Gastroesophageal sphincter (tissue), 4 donors: ENCODE measurements around the gene TMEM178B. TPM values are rescaled to one million over a fixed set of nuclear protein-coding genes. Genes with fewer than 3 reads are reported as not detected.

Experiments
- ATAC-seq: fragments of 150-250 bp; one replicate; pipeline ENCODE4 v1.9.1; 2016; ENCODE audit warnings: mild to moderate bottlenecking, moderate library complexity
- H3K27ac ChIP-seq, 4 donors: fragments of 200-600 bp; sonication (generic) in 3 of 4; 1 replicate in 3 of 4; 2 replicates in 1 of 4; pipeline ENCODE4 v1.5.1; 2016 to 2019
- H3K27me3 ChIP-seq: fragments of 200-600 bp; sonication (generic); one replicate; pipeline ENCODE4 v1.5.1; 2019
- H3K36me3 ChIP-seq, 2 donors: fragments of 200-600 bp; sonication (generic); one replicate each; pipeline ENCODE4 v1.5.1; 2019; ENCODE audit warnings: control low read depth in 1 of 2
- H3K4me1 ChIP-seq, 3 donors: fragments of 200-600 bp; sonication (generic); 1 replicate in 2 of 3; 2 replicates in 1 of 3; pipeline ENCODE4 v1.5.1; 2016 to 2019; ENCODE audit warnings: control low read depth in 2 of 3
- H3K4me3 ChIP-seq, 2 donors: fragments of 200-600 bp; sonication (generic); one replicate each; pipeline ENCODE4 v1.5.1; 2019; ENCODE audit warnings: mild to moderate bottlenecking in 1 of 2, moderate library complexity in 1 of 2
- H3K9me3 ChIP-seq, 3 donors: fragments of 200-600 bp; sonication (generic); one replicate each; pipeline ENCODE4 v1.5.1; 2017 to 2019; ENCODE audit warnings: control low read depth in 2 of 3
- CTCF ChIP-seq, 4 experiments: fragments of 200-600 bp in 2 of 4; fragments of 450-650 bp in 2 of 4; sonication (generic) in 1 of 4; IDR thresholded peaks; one replicate each; pipeline ENCODE4 v1.5.1; 2017 to 2019; ENCODE audit warnings: antibody characterized with exemption in 4 of 4, mild to moderate bottlenecking in 2 of 4, moderate library complexity in 2 of 4
- EP300 ChIP-seq: sonication (generic); formaldehyde crosslinking; IDR thresholded peaks from one replicate; pipeline ENCODE4 v1.6.1; 2017; ENCODE audit warnings: antibody characterized with exemption, mild to moderate bottlenecking
- POLR2A ChIP-seq, 2 donors: fragments of 450-650 bp; IDR thresholded peaks; one replicate each; pipeline ENCODE4 v1.6.1; 2017; ENCODE audit warnings: antibody characterized with exemption in 2 of 2, mild to moderate bottlenecking in 2 of 2, moderate library complexity in 1 of 2
- POLR2AphosphoS5 ChIP-seq: sonication (generic); formaldehyde crosslinking; IDR thresholded peaks from one replicate; pipeline ENCODE4 v1.6.1; 2017; ENCODE audit warnings: antibody characterized with exemption
- WGBS, 2 donors: methylation state at CpG; one replicate each; pipeline ENCODE4 v1.1.5; 2018; ENCODE audit warnings: low coverage in 1 of 2; 5-methylcytosine and 5-hydroxymethylcytosine counted together
- total RNA-seq, 4 donors: library from RNA; depleted of rRNA; stranded (reverse); fragments of >200 nt; gene quantifications; one replicate each; pipeline ENCODE4 v1.1.0, GENCODE V29; 2016

TMEM178B gene
- total RNA-seq, 4 donors from 2014 or later, result 0.62 to 1.4 (median 1.0) TPM

- WGBS, 2 donors, result 50 to 63% methylated on average over 1 of the region's 1 CpG
These were observed 401.8 kb downstream of the TMEM178B start for GRCh38 chr7:141475679-141476078.

GRCh38 chr7:141477865-141478264, 404.0 kb downstream of the TMEM178B start:
- peak; percentile 10 for ATAC-seq
- H3K36me3 ChIP-seq, result no peaks in the 10 kb centered on the region
- H3K4me1 ChIP-seq, result no peaks in the 10 kb centered on the region
- no peak for TF ChIP-seq EP300
- no peak for TF ChIP-seq POLR2A (IDR thresholded peaks at IDR 0.05)
- TF ChIP-seq POLR2AphosphoS5, result no peak
- TF ChIP-seq CTCF (IDR thresholded peaks at IDR 0.05), result no peak
- no peaks in the 10 kb centered on the region for H3K9me3 ChIP-seq
- H3K27ac ChIP-seq, result no peak overlapping the region
- no peak overlapping the region for H3K4me3 ChIP-seq
- WGBS, 2 donors, result 51% methylated on average over 4 of the region's 4 CpGs; no CpG with 5 or more reads in 1 of the 2 donors
- no peaks in the 10 kb centered on the region for H3K27me3 ChIP-seq

More at GRCh38 chr7:141475679-141476078, 401.8 kb downstream of the TMEM178B start:
- no peak for ATAC-seq
- Histone ChIP-seq H3K9me3 (no peaks in the 10 kb centered on the region), H3K4me3 (no peak overlapping the region), H3K4me1 (no peaks in the 10 kb centered on the region), H3K27ac (no peak overlapping the region), H3K36me3 (no peaks in the 10 kb centered on the region), H3K27me3 (no peaks in the 10 kb centered on the region)
- no peak for TF ChIP-seq POLR2AphosphoS5
- TF ChIP-seq POLR2A (IDR thresholded peaks at IDR 0.05), result no peak
- no peak for TF ChIP-seq CTCF (IDR thresholded peaks at IDR 0.05)
- TF ChIP-seq EP300, result no peak

- no peak overlapping the region for H3K27ac ChIP-seq
- no peak for TF ChIP-seq POLR2A (IDR thresholded peaks at IDR 0.05)
- no peak for TF ChIP-seq CTCF (IDR thresholded peaks at IDR 0.05)
- no peak for TF ChIP-seq POLR2AphosphoS5
- no peak for TF ChIP-seq EP300
- no peaks in the 10 kb centered on the region for H3K9me3 ChIP-seq
- H3K36me3 ChIP-seq, result no peaks in the 10 kb centered on the region
- H3K27me3 ChIP-seq, result no peaks in the 10 kb centered on the region
- WGBS, 2 donors, result 50% methylated on average over 1 of the region's 4 CpGs; no CpG with 5 or more reads in 1 of the 2 donors
- no peak for ATAC-seq
- no peaks in the 10 kb centered on the region for H3K4me1 ChIP-seq
- H3K4me3 ChIP-seq, result no peak overlapping the region
These were observed 405.0 kb downstream of the TMEM178B start for GRCh38 chr7:141478845-141479244.

GRCh38 chr7:141480953-141481352, 407.1 kb downstream of the TMEM178B start:
- no peak overlapping the region for H3K27ac ChIP-seq
- no peaks in the 10 kb centered on the region for H3K27me3 ChIP-seq
- no peaks in the 10 kb centered on the region for H3K9me3 ChIP-seq
- no peak overlapping the region for H3K4me3 ChIP-seq
- 80 to 84% methylated on average over 1 to 5 of the region's 9 CpGs for WGBS, 2 donors
- H3K36me3 ChIP-seq, result no peaks in the 10 kb centered on the region
- no peaks in the 10 kb centered on the region for H3K4me1 ChIP-seq
- ATAC-seq, result no peak
- TF ChIP-seq POLR2A (IDR thresholded peaks at IDR 0.05) (no peak), POLR2AphosphoS5 (no peak), EP300 (no peak), CTCF (IDR thresholded peaks at IDR 0.05) (no peak)

GRCh38 chr7:141481971-141482370, 408.1 kb downstream of the TMEM178B start:
- TF ChIP-seq POLR2AphosphoS5 (no peak), CTCF (IDR thresholded peaks at IDR 0.05) (no peak), POLR2A (IDR thresholded peaks at IDR 0.05) (no peak), EP300 (no peak)
- no peak overlapping the region for H3K27ac ChIP-seq
- H3K4me1 ChIP-seq, result no peaks in the 10 kb centered on the region
- no peaks in the 10 kb centered on the region for H3K36me3 ChIP-seq
- no peaks in the 10 kb centered on the region for H3K9me3 ChIP-seq
- H3K27me3 ChIP-seq, result no peaks in the 10 kb centered on the region
- ATAC-seq, result no peak
- 98% methylated on average over 4 of the region's 5 CpGs; no CpG with 5 or more reads in 1 of the 2 donors for WGBS, 2 donors
- H3K4me3 ChIP-seq, result no peak overlapping the region
